Upper lobe of left lung (tissue), 4 donors: ENCODE measurements around the gene NEK4.

Source experiments
- CTCF ChIP-seq, 6 experiments: fragments of 450-650 bp in 4 of 6; fragments of 200-600 bp in 2 of 6; sonication (generic) in 2 of 6; IDR thresholded peaks; one replicate each; pipeline ENCODE4 v1.5.1; 2016 to 2019; ENCODE audit warnings: antibody characterized with exemption in 6 of 6
- POLR2A ChIP-seq, 4 donors: fragments of 450-650 bp; IDR thresholded peaks; one replicate each; pipeline ENCODE4 v1.5.1; 2016 to 2017; ENCODE audit warnings: antibody characterized with exemption in 4 of 4, mild to moderate bottlenecking in 2 of 4

- no peak for TF ChIP-seq CTCF (IDR thresholded peaks at IDR 0.05)
- no peak for TF ChIP-seq POLR2A (IDR thresholded peaks at IDR 0.05)
These were observed 77.7 kb downstream of the NEK4 start for GRCh38 chr3:52693071-52693470.
